ENCODE results near the gene ATP6V1G2.

GRCh38 chr6:31495580-31495979 lies 50.8 kb downstream of the ATP6V1G2 start:
- TF ChIP-seq POLR2A (IDR thresholded peaks at IDR 0.05; ENCODE audit: low read depth, low read length) (no peak), POLR2AphosphoS5 (IDR thresholded peaks at IDR 0.05; ENCODE audit: low read depth, low read length) (no peak), TAF1 (IDR thresholded peaks at IDR 0.05; ENCODE audit: borderline replicate concordance, low read depth, low read length) (no peak)

Data from GM12892 (cell line).